Endothelial cell of umbilical vein (primary cell): Measurements from ENCODE around the gene PDXDC1. TPM values are rescaled to one million over a fixed set of nuclear protein-coding genes. Genes with fewer than 3 reads are reported as not detected.

ENCODE experiments used
- BruUV-seq: library from RNA; stranded (reverse); fragments of 400-500 nt; replicated peaks from 2 replicates; lab custom pipeline; 2021; lab: Mats Ljungman, UMichigan
- CTCF ChIA-PET: fragments of 300-600, 350-600 bp; sonication (Branson Sonifier 250); formaldehyde crosslinking; loops from one replicate; lab custom pipeline; 2021; ENCODE audit warnings: antibody characterized with exemption, inconsistent platforms; lab: Charles Lee
- POLR2A ChIA-PET: fragments of 300-600, 350-600 bp; sonication (Branson Sonifier 250); formaldehyde crosslinking; loops from one replicate; lab custom pipeline; 2021; ENCODE audit warnings: antibody characterized with exemption, inconsistent platforms; lab: Charles Lee
- DNase-seq: peaks from one replicate; pipeline ENCODE4 v3.0.0-alpha.2; 2011; ENCODE audit warnings: low read depth, low spot score
- FAIRE-seq: peaks from 2 replicates; lab custom pipeline; 2011; peaks lifted over from hg19 to GRCh38; lab: Jason Lieb, UNC
- H2AFZ ChIP-seq: 2 replicates; pipeline ENCODE4 v1.6.0; 2012; ENCODE audit warnings: low read depth, low read length, control low read depth, inconsistent platforms
- H3K27ac ChIP-seq: 2 replicates; pipeline ENCODE4 v1.5.1; 2011; ENCODE audit warnings: low read depth, mild to moderate bottlenecking, control low read depth, low read length, moderate library complexity; ENCODE audit not compliant: insufficient read depth
- H3K27me3 ChIP-seq, 2 experiments: 2 replicates each; pipeline versions ENCODE4 v1.6.0 to v1.6.1; 2011; ENCODE audit warnings: low read length in 2 of 2, mixed read lengths in 1 of 2; ENCODE audit not compliant: control insufficient read depth in 2 of 2, insufficient read depth in 2 of 2
- H3K36me3 ChIP-seq, 2 experiments: 2 replicates in 1 of 2; 3 replicates in 1 of 2; pipeline ENCODE4 v1.5.1; 2011; ENCODE audit warnings: low read length in 2 of 2, mild to moderate bottlenecking in 1 of 2, moderate library complexity in 1 of 2; ENCODE audit not compliant: control insufficient read depth in 2 of 2, insufficient read depth in 2 of 2; ENCODE audit errors: extremely low read depth in 1 of 2
- H3K4me1 ChIP-seq: 3 replicates; pipeline ENCODE4 v1.5.1; 2011; ENCODE audit warnings: mild to moderate bottlenecking, low read length; ENCODE audit not compliant: control insufficient read depth, insufficient read depth; ENCODE audit errors: extremely low read depth
- H3K4me2 ChIP-seq: 2 replicates; pipeline ENCODE4 v1.6.1; 2011; ENCODE audit warnings: low read length, control low read depth, mixed read lengths; ENCODE audit not compliant: insufficient read depth
- H3K4me3 ChIP-seq, 3 experiments: fragments of 200-600 bp in 1 of 3; sonication (generic), shearing (Covaris generic) in 1 of 3; replicated peaks in 1 of 3; 2 replicates each; pipeline ENCODE4 v1.5.1; 2011 to 2016; ENCODE audit warnings: control low read depth in 3 of 3, low read length in 3 of 3, mild to moderate bottlenecking in 2 of 3, inconsistent platforms in 1 of 3, low read depth in 1 of 3, moderate library complexity in 1 of 3; ENCODE audit not compliant: insufficient read depth in 1 of 3
- H3K79me2 ChIP-seq: 2 replicates; pipeline ENCODE4 v1.6.0; 2012; ENCODE audit warnings: low read length, inconsistent platforms; ENCODE audit not compliant: control insufficient read depth, insufficient read depth
- H3K9ac ChIP-seq: replicated peaks from 2 replicates; pipeline ENCODE3; 2011; ENCODE audit warnings: low read length, control low read depth; ENCODE audit not compliant: insufficient read depth; ENCODE audit errors: extremely low read depth
- H3K9me1 ChIP-seq: replicated peaks from 3 replicates; pipeline ENCODE4 v1.6.0; 2011; ENCODE audit warnings: mild to moderate bottlenecking, low read length; ENCODE audit not compliant: control insufficient read depth, insufficient read depth; ENCODE audit errors: extremely low read depth
- H3K9me3 ChIP-seq: replicated peaks from 2 replicates; pipeline ENCODE4 v1.5.1; 2012; ENCODE audit warnings: low read length, inconsistent platforms; ENCODE audit not compliant: control insufficient read depth, insufficient read depth
- H4K20me1 ChIP-seq: replicated peaks from 2 replicates; pipeline ENCODE3; 2011; ENCODE audit warnings: mild to moderate bottlenecking, low read length; ENCODE audit not compliant: control insufficient read depth, insufficient read depth; ENCODE audit errors: extremely low read depth
- EZH2 ChIP-seq: IDR thresholded peaks from 2 replicates; pipeline ENCODE4 v1.6.1; 2012; ENCODE audit warnings: borderline replicate concordance, low read depth, mild to moderate bottlenecking, moderate library complexity, low read length, inconsistent platforms; ENCODE audit not compliant: severe bottlenecking
- FOS ChIP-seq: IDR thresholded peaks from 2 replicates; pipeline ENCODE4 v1.6.1; 2011; ENCODE audit warnings: mild to moderate bottlenecking, low read length, moderate library complexity, borderline replicate concordance; ENCODE audit not compliant: insufficient read depth
- GATA2 ChIP-seq: IDR thresholded peaks from 2 replicates; pipeline ENCODE4 v1.7.0; 2011; ENCODE audit warnings: low read depth, mild to moderate bottlenecking, moderate library complexity, mixed read lengths, low read length; ENCODE audit not compliant: insufficient read length, insufficient read depth
- JUN ChIP-seq: IDR thresholded peaks from 2 replicates; pipeline ENCODE4 v1.6.1; 2011; ENCODE audit warnings: borderline replicate concordance, low read depth; ENCODE audit not compliant: insufficient read length, insufficient read depth
- MYC ChIP-seq: IDR thresholded peaks from one replicate; pipeline ENCODE4 v1.6.1; 2011; ENCODE audit warnings: mild to moderate bottlenecking, low read depth, low read length
- POLR2A ChIP-seq: IDR thresholded peaks from 2 replicates; pipeline ENCODE4 v1.6.1; 2012; ENCODE audit warnings: low read depth, mild to moderate bottlenecking, control low read depth, low read length
- POLR2AphosphoS5 ChIP-seq: IDR thresholded peaks from 2 replicates; pipeline ENCODE4 v1.6.1; 2012; ENCODE audit warnings: low read depth, mild to moderate bottlenecking, control low read depth, low read length, moderate library complexity; ENCODE audit not compliant: insufficient read depth
- dilution Hi-C: fragments of 300-500 bp; cut with MboI; formaldehyde crosslinking; loops from one replicate; pipeline ENCODE4 v1.15.0; 2019; ENCODE audit warnings: low sequenced_read_pairs; ENCODE audit not compliant: extremely low pct_ligation_motif_present
- intact Hi-C: fragments of 100-400 bp; cut with micrococcal nuclease; formaldehyde crosslinking; loops from one replicate; pipeline ENCODE4 v1.10.0; 2022
- polyA plus RNA-seq, 4 experiments: library from polyadenylated mRNA; depleted of rRNA in 3 of 4; stranded (reverse) in 3 of 4; unstranded in 1 of 4; fragments of >200 nt; gene quantifications; 2 replicates each; pipeline versions ENCODE4 v1.2.1 to v1.2.3, GENCODE V29; 2011 to 2012; ENCODE audit warnings: missing spikeins in 1 of 4
- total RNA-seq: library from RNA; stranded (reverse); gene quantifications from 2 replicates; pipeline ENCODE4 v1.2.3, GENCODE V29; 2021
- TF ChIP-seq, protein P1 (sequence below): IDR thresholded peaks from 2 replicates; pipeline ENCODE4 v1.6.1; 2011; ENCODE audit not compliant: insufficient read depth, insufficient read length
- TF ChIP-seq, protein P2 (sequence below), 2 donors: IDR thresholded peaks; 1 replicate in 1 of 2; 2 replicates in 1 of 2; pipeline ENCODE4 v1.5.1; 2011; ENCODE audit warnings: low read length in 2 of 2, mild to moderate bottlenecking in 2 of 2, moderate library complexity in 2 of 2, control low read depth in 1 of 2, inconsistent platforms in 1 of 2, low read depth in 1 of 2; ENCODE audit not compliant: insufficient read depth in 1 of 2; ENCODE audit errors: extremely low read depth in 1 of 2

The PDXDC1 gene
- total and polyA plus RNA-seq, 2 donors (not counting 3 experiments of a cell fraction or from before 2014, with no cell fraction given) = 44.6 to 78.9 TPM

DNA sequence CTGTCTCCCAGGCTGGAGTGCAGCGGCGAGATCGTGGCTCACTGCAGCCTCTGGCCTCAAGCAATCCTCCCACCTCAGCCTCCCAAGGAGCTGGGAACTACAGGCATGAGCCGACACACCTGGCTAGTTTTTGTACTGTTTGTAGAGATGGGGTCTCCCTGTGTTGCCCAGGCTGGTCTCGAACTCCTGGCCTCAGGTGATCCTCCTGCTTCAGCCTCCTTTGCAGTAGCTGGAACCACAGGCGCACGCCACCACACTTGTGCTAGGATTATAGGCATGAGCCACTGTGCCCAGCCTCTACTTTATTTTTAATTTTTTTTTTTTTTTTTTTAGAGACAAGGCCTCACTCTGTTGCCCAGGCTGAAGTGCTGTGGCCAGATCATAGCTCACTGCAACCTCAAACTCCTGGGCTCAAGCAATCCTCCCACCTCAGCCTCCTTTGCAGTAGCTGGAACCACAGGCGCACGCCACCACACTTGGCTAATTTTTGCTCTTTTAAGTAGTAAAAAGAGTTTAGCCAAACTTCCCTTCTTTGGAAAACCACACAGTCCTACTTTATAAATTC, 76.6 kb downstream of the PDXDC1 start:
- H3K27me3 ChIP-seq = no peaks in the 10 kb centered on the region
- CTCF ChIA-PET = interaction anchor here (2.7 kb wide), 1 partner anchor 16 kb away, joined by 11 read pairs; no protein-coding TSS in a partner anchor
- POLR2A ChIA-PET = interaction anchor here (1.1 kb wide), 1 partner anchor 14 kb away, joined by 3 read pairs; no protein-coding TSS in a partner anchor

More for the DNA sequence above, 76.6 kb downstream of the PDXDC1 start:
- H3K9me1 ChIP-seq = no peaks in the 10 kb centered on the region
- H2AFZ ChIP-seq = no peak overlapping the region
- peaks cover 20% of the 10 kb centered on the region for H3K4me1 ChIP-seq
- H3K9ac ChIP-seq = no peak overlapping the region
- H3K9me3 ChIP-seq = no peaks in the 10 kb centered on the region
- dilution Hi-C loops = no loop called here
- H3K79me2 ChIP-seq = peaks cover 50% of the 10 kb centered on the region
- intact Hi-C loops = loop anchor here (10.0 kb wide), 1 partner anchor 77 kb away; the partner anchor contains the start of gene PDXDC1
- TF ChIP-seq, protein P1, sequence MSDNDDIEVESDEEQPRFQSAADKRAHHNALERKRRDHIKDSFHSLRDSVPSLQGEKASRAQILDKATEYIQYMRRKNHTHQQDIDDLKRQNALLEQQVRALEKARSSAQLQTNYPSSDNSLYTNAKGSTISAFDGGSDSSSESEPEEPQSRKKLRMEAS = no peak
- TF ChIP-seq, protein P2, sequence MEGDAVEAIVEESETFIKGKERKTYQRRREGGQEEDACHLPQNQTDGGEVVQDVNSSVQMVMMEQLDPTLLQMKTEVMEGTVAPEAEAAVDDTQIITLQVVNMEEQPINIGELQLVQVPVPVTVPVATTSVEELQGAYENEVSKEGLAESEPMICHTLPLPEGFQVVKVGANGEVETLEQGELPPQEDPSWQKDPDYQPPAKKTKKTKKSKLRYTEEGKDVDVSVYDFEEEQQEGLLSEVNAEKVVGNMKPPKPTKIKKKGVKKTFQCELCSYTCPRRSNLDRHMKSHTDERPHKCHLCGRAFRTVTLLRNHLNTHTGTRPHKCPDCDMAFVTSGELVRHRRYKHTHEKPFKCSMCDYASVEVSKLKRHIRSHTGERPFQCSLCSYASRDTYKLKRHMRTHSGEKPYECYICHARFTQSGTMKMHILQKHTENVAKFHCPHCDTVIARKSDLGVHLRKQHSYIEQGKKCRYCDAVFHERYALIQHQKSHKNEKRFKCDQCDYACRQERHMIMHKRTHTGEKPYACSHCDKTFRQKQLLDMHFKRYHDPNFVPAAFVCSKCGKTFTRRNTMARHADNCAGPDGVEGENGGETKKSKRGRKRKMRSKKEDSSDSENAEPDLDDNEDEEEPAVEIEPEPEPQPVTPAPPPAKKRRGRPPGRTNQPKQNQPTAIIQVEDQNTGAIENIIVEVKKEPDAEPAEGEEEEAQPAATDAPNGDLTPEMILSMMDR (IDR thresholded peaks at IDR 0.05; ENCODE audit: extremely low read depth in 1 of 2, insufficient read depth in 1 of 2, low read depth in 1 of 2, low read length in 2 of 2) = no peak
- TF ChIP-seq EZH2 (no peak), GATA2 (no peak), MYC (no peak), POLR2AphosphoS5 (no peak), FOS (no peak), JUN (no peak), POLR2A (no peak)
- no peak overlapping the region for H3K27ac ChIP-seq
- no peaks in the 10 kb centered on the region for H4K20me1 ChIP-seq
- H3K4me2 ChIP-seq = no peak overlapping the region
- FAIRE-seq (no peak), DNase-seq (no peak)
- BruUV-seq = no TSS peak
- H3K4me3 ChIP-seq = no peak overlapping the region
- peaks cover 3 to 8% of the 10 kb centered on the region in 2 experiments for H3K36me3 ChIP-seq
